Activated naive CD8-positive, alpha-beta T cell treated with anti-CD3 and anti-CD28 coated beads, Interleukin-2, amount 10 ng/mL, durations not matched to agents 7 days and 5 days (primary cell): Measurements from ENCODE around the gene RFX3. TPM values are rescaled to one million over a fixed set of nuclear protein-coding genes. Genes with fewer than 3 reads are reported as not detected.

ENCODE experiments used
- ATAC-seq: fragments of 150-1000 bp; cut with Tn5 transposase; one replicate; pipeline ENCODE4 v1.10.0; 2021; ENCODE audit warnings: low read depth, moderate library complexity
- POLR2A ChIA-PET: fragments of 350-600 bp; sonication (Branson Sonifier 250); formaldehyde crosslinking; loops from one replicate; lab custom pipeline; 2021; ENCODE audit warnings: antibody characterized with exemption; lab: Charles Lee
- DNase-seq: peaks from one replicate; pipeline ENCODE4 v3.0.0; 2021
- H3K27ac Mint-ChIP-seq: one replicate; pipeline ENCODE4 v1.8.0; 2022; ENCODE audit warnings: mild to moderate bottlenecking, mixed read lengths
- H3K27me3 Mint-ChIP-seq: one replicate; pipeline ENCODE4 v1.8.0; 2022; ENCODE audit warnings: mild to moderate bottlenecking, moderate library complexity, mixed read lengths
- H3K36me3 Mint-ChIP-seq: one replicate; pipeline ENCODE4 v1.8.0; 2021; ENCODE audit warnings: mild to moderate bottlenecking, mixed read lengths
- H3K4me1 Mint-ChIP-seq: one replicate; pipeline ENCODE4 v1.8.0; 2021; ENCODE audit warnings: mixed read lengths
- H3K4me3 Mint-ChIP-seq: one replicate; pipeline ENCODE4 v1.8.0; 2022; ENCODE audit warnings: mild to moderate bottlenecking, moderate library complexity, mixed read lengths
- H3K9me3 Mint-ChIP-seq: one replicate; pipeline ENCODE4 v1.8.0; 2021; ENCODE audit warnings: mixed read lengths
- total RNA-seq, 2 experiments: library from RNA; stranded (reverse); gene quantifications; one replicate each; pipeline ENCODE4 v1.2.3, GENCODE V29; 2021

Gene RFX3
- total RNA-seq, 2 experiments from 2014 or later: 13.5 to 16.2 TPM

DNA sequence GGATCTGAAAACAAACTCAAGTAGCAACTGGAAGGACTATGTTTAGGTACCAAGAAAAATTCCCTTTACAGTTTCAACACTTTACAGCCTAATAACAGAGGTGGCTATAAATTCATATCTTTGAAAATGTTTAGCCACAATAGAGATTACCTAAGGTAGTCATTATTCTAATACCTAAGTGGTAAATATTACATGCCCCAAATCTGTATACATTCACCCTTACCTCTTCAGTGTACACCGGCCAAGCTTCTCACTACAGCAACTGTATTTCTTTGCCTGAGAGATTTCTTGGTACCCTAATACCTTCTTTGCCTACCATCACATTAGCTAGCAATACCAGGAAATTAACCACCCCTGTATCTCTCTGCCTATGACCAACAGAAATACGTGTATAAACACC is 154.0 kb downstream of the RFX3 start:
- DNase-seq: no peak
- POLR2A ChIA-PET: no interaction called here
- ATAC-seq: no peak
- Mint-ChIP-seq H3K9me3 (peaks cover 3% of the 10 kb centered on the region), H3K27me3 (no peaks in the 10 kb centered on the region), H3K27ac (no peak overlapping the region), H3K36me3 (peaks cover 4% of the 10 kb centered on the region), H3K4me1 (peaks cover 2% of the 10 kb centered on the region), H3K4me3 (no peak overlapping the region)

DNA sequence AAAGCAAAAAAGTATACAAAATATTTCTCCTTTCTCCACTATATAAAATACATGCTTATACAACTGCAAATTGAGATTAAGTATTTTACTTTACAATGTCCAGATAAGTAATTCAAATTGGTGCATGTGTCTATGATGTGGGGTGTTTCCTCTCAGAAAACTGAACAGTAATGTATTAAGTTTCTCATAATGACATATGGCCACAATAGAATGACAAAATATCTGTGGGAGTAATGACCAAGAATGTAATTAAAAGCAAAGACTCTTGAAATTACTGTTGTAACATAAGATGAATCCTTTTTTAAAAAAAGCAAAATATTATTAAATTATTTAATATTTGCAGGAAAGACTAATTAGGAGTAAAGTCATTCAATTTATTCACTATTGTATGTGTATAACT is 155.1 kb downstream of the RFX3 start:
- ATAC-seq: no peak
- peaks cover 3% of the 10 kb centered on the region for H3K4me1 Mint-ChIP-seq
- H3K4me3 Mint-ChIP-seq: no peak overlapping the region
- no peak for DNase-seq
- peaks cover 5% of the 10 kb centered on the region for H3K36me3 Mint-ChIP-seq
- H3K27me3 Mint-ChIP-seq: no peaks in the 10 kb centered on the region
- POLR2A ChIA-PET: no interaction called here
- H3K9me3 Mint-ChIP-seq: peaks cover 3% of the 10 kb centered on the region
- H3K27ac Mint-ChIP-seq: no peak overlapping the region

DNA sequence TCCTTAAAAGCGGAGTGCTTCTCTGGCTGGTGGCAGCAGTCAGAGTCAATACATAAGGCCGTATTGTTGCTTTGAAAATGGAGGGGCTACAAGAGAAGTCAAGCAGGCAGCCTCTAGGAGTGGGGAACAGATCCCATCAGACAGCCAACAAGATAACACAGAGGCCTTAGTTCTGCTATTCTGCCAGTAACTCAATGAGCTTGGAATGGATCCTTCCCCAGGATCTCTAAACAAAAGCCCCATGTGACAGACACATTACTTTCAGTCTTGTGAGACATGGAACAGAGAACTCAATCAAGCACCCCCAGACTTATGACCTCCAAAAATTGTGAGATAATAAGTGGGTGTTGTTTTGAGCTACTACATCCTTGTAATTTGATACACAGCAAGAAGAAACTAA is 158.6 kb downstream of the RFX3 start:
- Mint-ChIP-seq H3K4me3 (no peak overlapping the region), H3K4me1 (peaks cover 4% of the 10 kb centered on the region), H3K9me3 (peaks cover 2% of the 10 kb centered on the region), H3K36me3 (peaks cover 5% of the 10 kb centered on the region), H3K27me3 (no peaks in the 10 kb centered on the region), H3K27ac (no peak overlapping the region)
- POLR2A ChIA-PET: no interaction called here
- DNase-seq (no peak), ATAC-seq (no peak)

DNA sequence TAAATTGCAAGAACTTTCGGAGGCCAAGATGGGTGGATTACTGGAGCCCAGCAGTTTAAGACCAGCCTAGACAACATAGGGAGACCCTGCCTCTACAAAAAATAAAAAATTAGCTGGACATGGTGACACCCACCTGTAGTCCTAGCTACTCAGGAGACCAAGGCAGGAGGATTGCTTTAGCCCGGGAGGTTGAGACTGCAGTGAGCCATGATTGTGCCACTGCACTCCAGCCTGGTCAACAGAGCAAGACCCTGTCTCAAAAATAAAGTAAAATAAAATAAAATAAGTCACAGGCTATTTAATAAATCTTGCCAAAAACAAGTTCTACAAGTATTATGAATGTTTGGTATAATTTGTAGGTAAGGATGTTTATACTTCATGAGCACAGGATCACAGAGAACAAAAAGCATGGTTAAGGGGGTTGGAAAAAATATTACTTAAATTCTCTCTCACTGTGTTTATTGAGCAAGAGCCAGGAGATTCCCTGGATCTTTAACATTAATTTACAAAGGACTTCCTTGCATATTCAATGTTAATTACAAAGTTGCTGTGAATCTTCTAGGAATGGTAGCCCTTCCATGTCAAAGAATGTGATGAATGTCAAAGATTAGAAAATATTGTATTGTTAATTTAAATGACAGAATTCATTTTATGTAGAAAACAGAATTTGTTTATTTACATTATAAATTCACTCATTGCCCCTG is 164.0 kb downstream of the RFX3 start:
- Mint-ChIP-seq H3K27ac (no peak overlapping the region), H3K9me3 (no peaks in the 10 kb centered on the region), H3K4me1 (peaks cover 6% of the 10 kb centered on the region), H3K36me3 (peaks cover 3% of the 10 kb centered on the region), H3K4me3 (no peak overlapping the region), H3K27me3 (no peaks in the 10 kb centered on the region)
- DNase-seq: no peak
- POLR2A ChIA-PET: no interaction called here
- ATAC-seq: no peak

DNA sequence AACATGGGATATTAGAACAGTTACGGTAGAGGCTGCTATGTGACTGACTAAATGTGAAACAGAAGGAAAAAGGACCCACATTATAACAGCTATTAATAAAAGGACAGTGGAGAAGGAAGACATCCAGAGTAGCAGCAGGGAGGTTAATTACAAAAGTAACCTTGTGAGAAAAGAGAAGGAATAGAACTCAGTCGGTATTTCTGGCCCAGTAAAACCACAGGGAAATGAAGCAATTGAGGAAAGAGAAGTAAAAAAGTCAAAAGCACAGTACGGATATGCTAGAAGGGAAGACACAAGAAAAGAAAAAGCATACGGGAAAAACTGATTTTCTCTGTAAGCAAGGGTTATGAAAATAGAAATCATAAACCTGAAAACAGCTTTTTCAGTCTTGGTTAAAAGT is 164.7 kb downstream of the RFX3 start:
- ATAC-seq: no peak
- DNase-seq: no peak
- Mint-ChIP-seq H3K27me3 (no peaks in the 10 kb centered on the region), H3K9me3 (peaks cover 2% of the 10 kb centered on the region), H3K4me1 (peaks cover 5% of the 10 kb centered on the region), H3K36me3 (peaks cover 3% of the 10 kb centered on the region), H3K27ac (no peak overlapping the region), H3K4me3 (no peak overlapping the region)
- POLR2A ChIA-PET: no interaction called here

DNA sequence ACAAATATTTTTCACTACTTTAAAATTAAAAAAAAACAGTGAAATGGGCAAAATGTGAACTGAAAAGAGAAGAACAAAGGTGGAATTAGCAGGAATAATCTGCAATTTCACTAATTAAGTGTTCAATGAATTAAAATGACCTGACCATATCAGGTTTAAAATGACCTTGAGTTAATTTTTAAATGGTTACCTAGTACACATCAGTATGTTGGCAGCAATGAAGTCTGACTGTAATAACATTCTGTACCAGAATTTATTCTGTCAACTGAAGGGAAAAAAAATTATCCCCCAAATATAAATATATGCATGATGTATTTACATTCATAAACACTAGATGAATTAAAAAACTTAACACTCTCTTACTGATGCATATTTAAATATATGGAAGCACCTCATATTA is 165.6 kb downstream of the RFX3 start:
- Mint-ChIP-seq H3K36me3 (peaks cover 3% of the 10 kb centered on the region), H3K4me3 (no peak overlapping the region), H3K9me3 (peaks cover 2% of the 10 kb centered on the region), H3K27ac (no peak overlapping the region), H3K4me1 (peaks cover 3% of the 10 kb centered on the region), H3K27me3 (no peaks in the 10 kb centered on the region)
- POLR2A ChIA-PET: no interaction called here
- ATAC-seq: no peak
- DNase-seq: no peak

DNA sequence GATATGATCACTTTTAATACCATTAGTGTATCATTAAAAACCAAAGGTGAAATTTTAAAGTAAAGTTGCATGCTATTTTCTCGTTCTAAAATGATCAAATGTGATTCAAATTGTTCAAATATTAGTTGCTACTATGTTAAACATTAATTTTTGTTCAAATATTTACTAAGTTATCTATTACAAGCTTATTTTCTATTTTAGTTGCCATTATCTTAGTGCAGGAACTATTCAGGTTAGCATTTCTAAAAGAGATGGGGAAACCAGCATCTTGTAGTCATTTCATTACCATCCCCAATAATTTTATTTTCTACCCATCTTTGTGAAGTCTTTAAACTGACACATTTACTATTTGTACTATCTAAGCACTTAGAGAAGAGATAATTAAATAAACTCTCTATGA is 166.0 kb downstream of the RFX3 start:
- peaks cover 3% of the 10 kb centered on the region for H3K36me3 Mint-ChIP-seq
- no peak overlapping the region for H3K27ac Mint-ChIP-seq
- no peaks in the 10 kb centered on the region for H3K27me3 Mint-ChIP-seq
- H3K4me1 Mint-ChIP-seq: peaks cover 3% of the 10 kb centered on the region
- no peak overlapping the region for H3K4me3 Mint-ChIP-seq
- POLR2A ChIA-PET: no interaction called here
- peaks cover 2% of the 10 kb centered on the region for H3K9me3 Mint-ChIP-seq
- no peak for DNase-seq
- ATAC-seq: no peak

DNA sequence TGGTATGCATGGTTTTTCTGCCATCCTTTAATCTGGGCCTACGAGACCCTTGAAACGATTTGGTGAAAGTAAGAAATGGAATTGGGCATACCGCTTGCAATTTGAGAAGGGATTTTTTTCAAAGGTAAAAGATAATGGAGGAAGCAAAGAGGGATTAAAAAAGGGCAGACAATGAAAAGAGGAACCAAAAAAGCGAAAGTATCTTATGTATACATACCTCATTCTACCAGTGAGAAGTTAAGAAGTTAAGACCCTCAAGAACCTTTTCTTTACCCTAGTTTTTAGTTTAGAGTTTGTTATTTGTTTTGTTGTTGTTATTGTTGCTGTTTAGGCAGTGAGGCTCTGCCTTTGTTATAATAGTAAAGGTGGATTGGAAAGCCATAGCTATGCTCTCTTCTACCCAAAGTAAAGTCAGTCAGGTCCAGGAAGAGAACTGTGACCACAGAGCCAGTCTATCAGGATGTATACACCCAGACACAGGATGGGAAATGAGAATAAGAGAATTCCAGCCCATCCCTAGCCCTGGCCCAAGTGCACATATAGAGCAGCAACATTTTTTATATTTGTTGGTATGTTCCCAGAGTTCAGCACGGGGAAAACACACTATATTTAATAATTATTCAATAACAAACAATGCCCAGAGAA is 166.6 kb downstream of the RFX3 start:
- peaks cover 3% of the 10 kb centered on the region for H3K4me1 Mint-ChIP-seq
- H3K36me3 Mint-ChIP-seq: peaks cover 6% of the 10 kb centered on the region
- no peak for DNase-seq
- peaks cover 5% of the 10 kb centered on the region for H3K9me3 Mint-ChIP-seq
- POLR2A ChIA-PET: no interaction called here
- H3K4me3 Mint-ChIP-seq: no peak overlapping the region
- ATAC-seq: no peak
- no peaks in the 10 kb centered on the region for H3K27me3 Mint-ChIP-seq
- no peak overlapping the region for H3K27ac Mint-ChIP-seq

DNA sequence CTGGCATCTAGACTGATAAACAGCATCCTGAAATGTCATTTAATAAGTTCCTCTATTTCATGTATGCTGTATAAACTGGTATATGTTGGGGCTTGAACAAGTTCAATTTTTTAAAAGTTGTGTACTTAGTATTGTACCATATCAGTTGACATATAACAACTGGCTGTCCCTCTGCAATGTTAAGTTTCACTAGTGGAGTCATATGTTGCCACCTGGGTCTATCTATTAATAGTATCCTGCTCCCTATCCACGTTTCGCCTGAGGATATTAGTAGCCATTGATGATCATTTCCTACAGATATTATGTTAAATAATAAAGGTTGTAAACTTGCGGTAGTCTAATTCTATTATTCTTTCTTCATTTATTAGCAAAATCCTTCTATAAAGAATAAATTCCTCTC is 177.6 kb downstream of the RFX3 start:
- Mint-ChIP-seq H3K4me1 (no peaks in the 10 kb centered on the region), H3K36me3 (peaks cover 11% of the 10 kb centered on the region), H3K9me3 (peaks cover 2% of the 10 kb centered on the region), H3K4me3 (no peak overlapping the region), H3K27ac (no peak overlapping the region), H3K27me3 (no peaks in the 10 kb centered on the region)
- ATAC-seq (no peak), DNase-seq (no peak)
- POLR2A ChIA-PET: no interaction called here

DNA sequence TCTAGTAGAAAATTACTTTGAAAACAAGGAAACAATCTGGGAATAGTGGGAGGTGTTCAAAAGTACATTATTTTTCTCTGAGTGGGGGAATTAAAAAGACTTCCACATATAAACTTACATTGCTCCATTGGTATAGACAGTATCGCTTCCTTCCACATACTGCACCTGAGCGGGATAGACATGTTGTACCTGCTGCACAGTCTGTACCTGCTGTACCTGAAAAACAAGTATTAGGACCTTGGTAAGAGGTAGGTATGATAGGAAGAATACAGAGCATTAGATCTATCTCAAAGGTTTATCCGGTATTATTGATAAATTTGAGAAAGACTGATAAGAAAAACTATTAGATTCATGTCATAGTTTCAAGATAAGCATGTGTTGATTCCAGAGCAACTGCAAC is 179.3 kb downstream of the RFX3 start:
- Mint-ChIP-seq H3K36me3 (peaks cover 8% of the 10 kb centered on the region), H3K27ac (no peak overlapping the region), H3K4me1 (no peaks in the 10 kb centered on the region), H3K4me3 (no peak overlapping the region), H3K27me3 (no peaks in the 10 kb centered on the region), H3K9me3 (peaks cover 2% of the 10 kb centered on the region)
- ATAC-seq (no peak), DNase-seq (no peak)
- POLR2A ChIA-PET: no interaction called here

DNA sequence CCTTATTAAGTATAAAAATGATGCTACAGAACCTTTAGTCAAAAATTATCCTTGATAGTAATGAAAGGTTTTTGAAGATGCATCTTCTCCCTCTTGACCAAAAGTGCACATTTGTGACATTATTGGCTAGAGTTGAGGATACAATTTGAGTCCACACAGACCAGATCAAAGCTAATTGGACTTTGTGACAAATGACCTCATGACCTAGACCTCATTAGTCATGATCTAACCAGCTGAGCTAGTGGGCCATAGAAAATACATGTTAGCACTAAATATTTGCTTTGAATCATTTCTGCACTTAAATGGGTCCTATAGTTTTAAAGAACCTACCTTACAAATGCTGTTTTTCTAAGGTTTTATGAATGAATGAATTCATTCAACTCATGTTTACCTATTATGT is 182.1 kb downstream of the RFX3 start:
- ATAC-seq (no peak), DNase-seq (no peak)
- POLR2A ChIA-PET: no interaction called here

DNA sequence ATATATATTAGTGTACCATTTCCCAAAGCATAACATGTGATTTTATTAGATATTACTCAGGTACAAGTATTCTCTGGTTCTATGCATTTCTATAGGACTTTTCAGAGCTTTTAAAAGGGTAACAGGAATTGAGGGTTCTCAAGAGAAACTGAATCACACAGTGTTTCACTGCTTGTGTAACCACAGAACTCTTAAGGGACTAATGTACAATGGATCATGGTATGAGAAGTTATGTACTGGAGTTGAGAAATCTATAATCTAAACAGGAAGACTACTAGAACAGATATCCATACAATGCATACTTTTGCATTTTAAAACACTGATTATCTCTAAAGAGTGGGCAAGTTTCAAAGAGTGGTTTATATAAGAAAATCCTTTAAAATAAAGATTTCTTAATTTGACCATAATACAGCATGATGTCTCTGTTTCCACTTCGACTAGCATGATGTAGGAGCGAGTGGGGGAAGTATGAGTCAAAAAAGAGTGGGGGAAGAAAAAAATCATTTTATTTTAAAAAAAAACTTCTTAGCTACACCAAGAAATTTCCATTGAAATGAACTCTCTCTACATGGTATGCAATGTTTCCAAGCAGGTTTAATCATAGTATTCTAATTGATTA is 183.5 kb downstream of the RFX3 start:
- peaks cover 6% of the 10 kb centered on the region for H3K36me3 Mint-ChIP-seq
- DNase-seq (no peak), ATAC-seq (no peak)
- peaks cover 6% of the 10 kb centered on the region for H3K4me1 Mint-ChIP-seq
- POLR2A ChIA-PET: no interaction called here
- H3K27ac Mint-ChIP-seq: no peak overlapping the region
- no peaks in the 10 kb centered on the region for H3K27me3 Mint-ChIP-seq
- H3K4me3 Mint-ChIP-seq: no peak overlapping the region
- H3K9me3 Mint-ChIP-seq: no peaks in the 10 kb centered on the region

More for the DNA sequence above, 182.1 kb downstream of the RFX3 start:
- no peak overlapping the region for H3K27ac Mint-ChIP-seq
- H3K36me3 Mint-ChIP-seq: peaks cover 6% of the 10 kb centered on the region
- H3K9me3 Mint-ChIP-seq: peaks cover 2% of the 10 kb centered on the region
- H3K4me1 Mint-ChIP-seq: no peaks in the 10 kb centered on the region
- no peak overlapping the region for H3K4me3 Mint-ChIP-seq
- no peaks in the 10 kb centered on the region for H3K27me3 Mint-ChIP-seq

DNA sequence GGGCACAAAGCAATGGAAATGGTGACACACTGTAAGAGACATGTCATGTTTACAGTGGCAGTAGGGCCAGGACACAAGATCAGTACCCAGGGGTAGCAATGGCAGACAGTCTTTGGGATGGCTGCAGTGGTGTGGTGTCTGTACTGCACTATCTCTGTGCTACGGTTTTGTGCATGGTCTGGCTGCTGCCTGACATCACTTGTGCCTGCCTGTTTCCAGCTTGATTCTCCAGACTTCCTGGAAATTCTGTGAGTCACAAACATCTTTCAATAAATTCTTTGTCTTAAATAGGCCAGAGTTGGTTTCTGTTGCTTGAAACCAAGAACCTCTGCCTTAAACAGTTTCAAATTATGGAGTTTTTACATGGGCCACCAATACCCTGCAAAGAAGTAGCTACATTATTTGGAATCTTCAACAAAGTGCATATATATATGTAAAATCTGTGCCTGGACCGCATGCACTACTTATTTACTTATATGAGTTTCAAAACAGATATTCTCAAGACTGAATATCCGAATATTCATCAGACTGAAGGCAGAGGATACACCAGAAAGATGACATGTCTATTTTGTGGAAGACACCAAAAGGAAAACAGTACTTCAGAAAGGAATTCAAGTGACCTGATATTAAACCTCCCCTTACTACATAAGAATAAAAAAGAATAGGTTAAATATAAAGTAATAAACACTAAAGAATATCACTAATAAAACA is 188.1 kb downstream of the RFX3 start:
- Mint-ChIP-seq H3K4me3 (no peak overlapping the region), H3K27ac (no peak overlapping the region), H3K36me3 (peaks cover 3% of the 10 kb centered on the region), H3K27me3 (no peaks in the 10 kb centered on the region), H3K4me1 (peaks cover 9% of the 10 kb centered on the region), H3K9me3 (no peaks in the 10 kb centered on the region)
- DNase-seq (no peak), ATAC-seq (peak; percentile 18)
- POLR2A ChIA-PET: interaction anchor here (0.6 kb wide), 1 partner anchor 76 kb away, joined by 3 read pairs; no protein-coding TSS in a partner anchor
